ENCODE measurements around the gene DDX18. TPM values are rescaled to one million over a fixed set of nuclear protein-coding genes. Genes with fewer than 3 reads are reported as not detected.
"Not testable (repeated sequence)": the region's sequence is repeated elsewhere in the genome, so short reads cannot be mapped to it uniquely, and the experiment has no call there.

The DDX18 gene
- total RNA-seq, 2 experiments from 2014 or later = 161 to 180 TPM

DNA sequence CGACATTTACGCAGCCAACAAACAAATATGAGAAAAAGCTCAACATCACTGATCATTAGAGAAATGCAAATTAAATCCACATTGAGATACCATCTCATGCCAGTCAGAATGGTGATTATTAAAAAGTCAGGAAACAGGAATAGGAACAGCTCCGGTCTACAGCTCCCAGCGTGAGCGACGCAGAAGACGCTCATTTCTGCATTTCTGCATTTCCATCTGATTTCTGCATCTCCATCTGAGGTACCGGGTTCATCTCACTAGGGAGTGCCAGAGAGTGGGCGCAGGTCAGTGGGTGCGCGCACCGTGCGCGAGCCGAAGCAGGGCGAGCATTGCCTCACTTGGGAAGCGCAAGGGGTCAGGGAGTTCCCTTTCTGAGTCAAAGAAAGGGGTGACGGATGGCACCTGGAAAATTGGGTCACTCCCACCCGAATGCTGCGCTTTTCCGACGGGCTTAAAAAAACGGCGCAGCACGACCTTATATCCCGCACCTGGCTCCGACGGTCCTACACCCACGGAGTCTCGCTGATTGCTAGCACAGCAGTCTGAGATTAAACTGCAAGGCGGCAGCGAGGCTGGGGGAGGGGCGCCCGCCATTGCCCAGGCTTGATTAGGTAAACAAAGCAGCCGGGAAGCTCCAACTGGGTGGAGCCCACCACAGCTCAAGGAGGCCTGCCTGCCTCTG, 10.7 kb upstream of the DDX18 start:
- H3K9me3 Mint-ChIP-seq (ENCODE audit: low read depth); H3K4me1 Mint-ChIP-seq; H3K36me3 Mint-ChIP-seq (ENCODE audit: low read depth); intact Hi-C loops (cut with DNase I, micrococcal nuclease); DNase-seq; ATAC-seq; H3K27ac Mint-ChIP-seq; POLR2A ChIA-PET: not testable (repeated sequence)
- CTCF ChIA-PET = interaction anchor here (0.7 to 1.8 kb wide), 2 partner anchors 11 to 32 kb away, joined by 4 to 8 read pairs; partner anchors contain the start of gene DDX18
- Mint-ChIP-seq H3K4me3 (peak overlapping the region; percentile 58), H3K27me3 (peaks cover 27% of the 10 kb centered on the region)

DNA sequence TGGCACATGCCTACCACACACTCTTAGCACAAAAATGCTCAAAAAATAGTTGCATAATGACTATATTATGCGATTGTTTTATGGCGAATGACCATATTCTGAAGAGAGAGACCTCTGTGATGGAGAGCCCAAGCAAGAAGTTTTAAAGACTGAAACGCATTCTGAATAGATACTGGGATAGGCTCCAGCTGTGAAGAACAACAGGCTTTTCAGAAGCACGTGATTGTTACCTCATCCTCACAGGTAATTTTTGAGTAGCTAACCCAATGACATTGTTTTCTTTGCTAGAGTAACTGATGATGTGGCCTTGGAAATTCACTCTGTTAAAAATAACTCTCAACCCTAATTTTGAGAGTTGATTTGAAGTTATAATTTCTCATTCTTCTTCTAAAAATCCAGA, 2.0 kb upstream of the DDX18 start:
- Mint-ChIP-seq H3K9me3 (ENCODE audit: low read depth) (no peaks in the 10 kb centered on the region), H3K4me1 (peaks cover 19% of the 10 kb centered on the region), H3K4me3 (no peak overlapping the region), H3K27ac (no peak overlapping the region), H3K27me3 (no peaks in the 10 kb centered on the region), H3K36me3 (ENCODE audit: low read depth) (peaks cover 19% of the 10 kb centered on the region)
- CTCF ChIA-PET = interaction anchor here (1.0 to 3.8 kb wide), 3 partner anchors 28 to 194 kb away, joined by 3 to 49 read pairs (median 10); no protein-coding TSS in a partner anchor
- DNase-seq (no peak), ATAC-seq (no peak)
- intact Hi-C loops (cut with DNase I, micrococcal nuclease) = loop anchor here in 1 of 2 experiments (5.0 to 10.0 kb wide), 2 partner anchors 132 to 375 kb away; no protein-coding TSS in a partner anchor
- POLR2A ChIA-PET = no interaction called here

GRCh38 chr2:117815946-117816345, 1.5 kb downstream of the DDX18 start:
- peak overlapping the region; percentile 99 for H3K27ac Mint-ChIP-seq

DNA sequence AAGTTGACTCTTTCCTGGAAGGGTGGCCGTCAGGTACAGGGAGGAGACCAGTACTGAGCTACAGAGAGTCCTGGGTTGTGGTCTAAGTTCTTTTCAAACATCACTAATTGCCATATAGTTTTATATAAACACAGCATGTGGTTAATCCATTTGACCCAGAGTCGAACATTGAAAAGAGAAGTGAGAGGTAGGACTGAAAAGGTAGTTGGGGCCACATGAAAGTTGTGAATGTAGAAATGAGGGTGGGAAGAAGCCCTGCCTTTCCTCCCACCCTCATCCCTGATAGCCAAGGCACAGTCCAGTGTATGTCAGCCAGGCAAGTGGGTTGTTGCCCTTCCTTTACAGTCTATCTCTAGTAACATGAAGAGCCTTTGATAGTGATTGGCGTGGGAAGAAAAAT, 4.4 kb downstream of the DDX18 start:
- no peak overlapping the region for H3K4me3 Mint-ChIP-seq
- H3K27ac Mint-ChIP-seq = peak overlapping the region; percentile 86
- intact Hi-C loops (cut with DNase I, micrococcal nuclease) = loop anchor here (5.0 to 10.0 kb wide), 2 partner anchors 126 to 493 kb away; no protein-coding TSS in a partner anchor
- DNase-seq (no peak), ATAC-seq (no peak)
- CTCF ChIA-PET = no interaction called here
- peaks cover 58% of the 10 kb centered on the region for H3K4me1 Mint-ChIP-seq
- H3K9me3 Mint-ChIP-seq (ENCODE audit: low read depth) = no peaks in the 10 kb centered on the region
- H3K36me3 Mint-ChIP-seq (ENCODE audit: low read depth) = peaks cover 80% of the 10 kb centered on the region
- POLR2A ChIA-PET = no interaction called here
- H3K27me3 Mint-ChIP-seq = no peaks in the 10 kb centered on the region

More at GRCh38 chr2:117815946-117816345, 1.5 kb downstream of the DDX18 start:
- H3K4me3 Mint-ChIP-seq = peak overlapping the region; percentile 96
- ATAC-seq (no peak), DNase-seq (peak; percentile 44)
- ChIA-PET CTCF (interaction anchor here (0.9 to 1.1 kb wide), 2 partner anchors 19 to 187 kb away, joined by 4 to 6 read pairs; no protein-coding TSS in a partner anchor), POLR2A (no interaction called here)
- H3K36me3 Mint-ChIP-seq (ENCODE audit: low read depth) = peaks cover 54% of the 10 kb centered on the region
- no peaks in the 10 kb centered on the region for H3K9me3 Mint-ChIP-seq (ENCODE audit: low read depth)
- H3K4me1 Mint-ChIP-seq = peaks cover 53% of the 10 kb centered on the region
- intact Hi-C loops (cut with DNase I, micrococcal nuclease) = loop anchor here (2.0 to 10.0 kb wide), 6 partner anchors 129 to 1551 kb away; partner anchors contain the start of genes C2orf76 (in 1 of the 2), DBI (in 1 of the 2) and INSIG2 (in 1 of the 2)
- H3K27me3 Mint-ChIP-seq = no peaks in the 10 kb centered on the region

GRCh38 chr2:117820444-117820843, 6.0 kb downstream of the DDX18 start:
- intact Hi-C loops (cut with DNase I, micrococcal nuclease) = loop anchor here in 1 of 2 experiments (10.0 kb wide), 1 partner anchor 114 kb away; no protein-coding TSS in a partner anchor

DNA sequence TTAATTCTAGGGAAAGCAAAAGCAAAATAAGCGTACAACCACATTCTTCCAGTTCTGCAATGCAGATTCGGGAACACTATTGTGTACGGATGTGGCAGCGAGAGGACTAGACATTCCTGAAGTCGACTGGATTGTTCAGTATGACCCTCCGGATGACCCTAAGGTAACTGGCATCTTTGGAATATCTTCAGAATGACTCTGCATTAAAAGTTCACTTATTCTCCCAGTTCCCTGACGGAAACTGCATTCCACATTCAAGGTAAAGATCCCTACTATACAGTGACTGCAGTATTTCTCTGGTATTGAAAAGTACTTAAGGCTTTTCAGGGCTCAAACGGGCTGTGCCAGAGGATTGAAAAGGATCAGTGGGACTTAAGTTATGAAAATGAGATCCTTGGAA, 10.9 kb downstream of the DDX18 start:
- intact Hi-C loops (cut with DNase I, micrococcal nuclease) = loop anchor here in 1 of 2 experiments (10.0 kb wide), 1 partner anchor 109 kb away; no protein-coding TSS in a partner anchor
- Mint-ChIP-seq H3K27ac (no peak overlapping the region), H3K27me3 (no peaks in the 10 kb centered on the region), H3K4me3 (no peak overlapping the region), H3K9me3 (ENCODE audit: low read depth) (no peaks in the 10 kb centered on the region), H3K36me3 (ENCODE audit: low read depth) (peaks cover 92% of the 10 kb centered on the region), H3K4me1 (peaks cover 9% of the 10 kb centered on the region)
- CTCF ChIA-PET = interaction anchor here (2.3 kb wide), 1 partner anchor 11 kb away, joined by 8 read pairs; the partner anchor contains the start of gene DDX18
- no peak for ATAC-seq
- POLR2A ChIA-PET = no interaction called here
- DNase-seq = no peak

More at GRCh38 chr2:117820444-117820843, 6.0 kb downstream of the DDX18 start:
- peak; percentile 64 for DNase-seq
- Mint-ChIP-seq H3K4me1 (peaks cover 55% of the 10 kb centered on the region), H3K27ac (peak overlapping the region; percentile 86), H3K4me3 (no peak overlapping the region), H3K9me3 (ENCODE audit: low read depth) (no peaks in the 10 kb centered on the region), H3K36me3 (ENCODE audit: low read depth) (peaks cover 88% of the 10 kb centered on the region), H3K27me3 (no peaks in the 10 kb centered on the region)
- CTCF ChIA-PET = interaction anchor here (1.6 kb wide), 1 partner anchor 183 kb away, joined by 5 read pairs; no protein-coding TSS in a partner anchor
- POLR2A ChIA-PET = no interaction called here
- peak; percentile 98 for ATAC-seq

DNA sequence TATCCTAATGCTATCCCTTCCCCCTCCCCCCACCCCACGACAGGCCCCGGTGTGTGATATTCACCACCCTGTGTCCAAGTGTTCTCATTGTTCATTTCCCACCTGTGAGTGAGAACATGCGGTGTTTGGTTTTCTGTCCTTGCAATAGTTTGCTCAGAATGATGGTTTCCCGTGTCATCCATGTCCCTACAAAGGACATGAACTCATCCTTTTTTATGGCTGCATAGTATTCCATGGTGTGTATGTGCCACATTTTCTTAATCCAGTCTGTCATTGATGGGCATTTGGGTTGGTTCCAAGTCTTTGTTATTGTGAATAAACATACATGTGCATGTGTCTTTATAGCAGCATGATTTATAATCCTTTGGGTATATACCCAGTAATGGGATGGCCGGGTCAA, 13.0 kb downstream of the DDX18 start:
- CTCF ChIA-PET = interaction anchor here (2.3 kb wide), 1 partner anchor 13 kb away, joined by 8 read pairs; the partner anchor contains the start of gene DDX18

DNA sequence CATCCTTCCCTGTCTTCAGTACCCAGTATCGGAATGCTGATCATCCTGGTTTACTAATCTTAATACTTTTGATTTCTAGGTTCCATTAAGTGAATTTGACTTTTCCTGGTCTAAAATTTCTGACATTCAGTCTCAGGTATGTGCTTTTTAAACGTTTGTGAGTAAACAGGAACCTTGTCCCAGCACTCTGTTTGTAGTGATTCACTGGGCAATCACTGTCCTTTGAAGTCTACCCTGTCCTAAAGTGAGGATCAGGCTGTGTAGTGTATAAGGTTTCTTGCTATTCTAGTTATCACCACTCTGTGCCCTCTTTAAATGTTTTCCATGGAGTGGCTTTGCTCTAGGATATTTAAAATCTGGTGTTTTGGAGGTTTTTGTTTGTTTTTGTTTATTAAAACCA, 14.4 kb downstream of the DDX18 start:
- Mint-ChIP-seq H3K27me3 (no peaks in the 10 kb centered on the region), H3K9me3 (ENCODE audit: low read depth) (no peaks in the 10 kb centered on the region), H3K36me3 (ENCODE audit: low read depth) (peaks cover 89% of the 10 kb centered on the region), H3K4me1 (no peaks in the 10 kb centered on the region), H3K4me3 (no peak overlapping the region), H3K27ac (peak overlapping the region; percentile 58)
- ATAC-seq (no peak), DNase-seq (no peak)
- intact Hi-C loops (cut with DNase I, micrococcal nuclease) = loop anchor here in 1 of 2 experiments (10.0 kb wide), 1 partner anchor 106 kb away; no protein-coding TSS in a partner anchor
- ChIA-PET CTCF (interaction anchor here (1.1 kb wide), 1 partner anchor 14 kb away, joined by 5 read pairs; the partner anchor contains the start of gene DDX18), POLR2A (no interaction called here)

More for the DNA sequence above, 13.0 kb downstream of the DDX18 start:
- DNase-seq; H3K4me3 Mint-ChIP-seq; H3K27ac Mint-ChIP-seq; H3K27me3 Mint-ChIP-seq; H3K9me3 Mint-ChIP-seq (ENCODE audit: low read depth); H3K4me1 Mint-ChIP-seq; ATAC-seq; POLR2A ChIA-PET: not testable (repeated sequence)
- intact Hi-C loops (cut with DNase I, micrococcal nuclease) = loop anchor here in 1 of 2 experiments (10.0 kb wide), 1 partner anchor 107 kb away; no protein-coding TSS in a partner anchor
- peaks cover 89% of the 10 kb centered on the region for H3K36me3 Mint-ChIP-seq (ENCODE audit: low read depth)

GRCh38 chr2:117832332-117832731, 17.8 kb downstream of the DDX18 start:
- Mint-ChIP-seq H3K36me3 (ENCODE audit: low read depth) (peaks cover 77% of the 10 kb centered on the region), H3K4me3 (no peak overlapping the region), H3K4me1 (no peaks in the 10 kb centered on the region), H3K9me3 (ENCODE audit: low read depth) (no peaks in the 10 kb centered on the region), H3K27me3 (no peaks in the 10 kb centered on the region), H3K27ac (no peak overlapping the region)
- no peak for DNase-seq
- ChIA-PET POLR2A (interaction anchor here (1.2 kb wide), 1 partner anchor 18 kb away, joined by 4 read pairs; the partner anchor contains the start of gene DDX18), CTCF (no interaction called here)
- intact Hi-C loops (cut with DNase I, micrococcal nuclease) = no loop called here
- no peak for ATAC-seq

DNA sequence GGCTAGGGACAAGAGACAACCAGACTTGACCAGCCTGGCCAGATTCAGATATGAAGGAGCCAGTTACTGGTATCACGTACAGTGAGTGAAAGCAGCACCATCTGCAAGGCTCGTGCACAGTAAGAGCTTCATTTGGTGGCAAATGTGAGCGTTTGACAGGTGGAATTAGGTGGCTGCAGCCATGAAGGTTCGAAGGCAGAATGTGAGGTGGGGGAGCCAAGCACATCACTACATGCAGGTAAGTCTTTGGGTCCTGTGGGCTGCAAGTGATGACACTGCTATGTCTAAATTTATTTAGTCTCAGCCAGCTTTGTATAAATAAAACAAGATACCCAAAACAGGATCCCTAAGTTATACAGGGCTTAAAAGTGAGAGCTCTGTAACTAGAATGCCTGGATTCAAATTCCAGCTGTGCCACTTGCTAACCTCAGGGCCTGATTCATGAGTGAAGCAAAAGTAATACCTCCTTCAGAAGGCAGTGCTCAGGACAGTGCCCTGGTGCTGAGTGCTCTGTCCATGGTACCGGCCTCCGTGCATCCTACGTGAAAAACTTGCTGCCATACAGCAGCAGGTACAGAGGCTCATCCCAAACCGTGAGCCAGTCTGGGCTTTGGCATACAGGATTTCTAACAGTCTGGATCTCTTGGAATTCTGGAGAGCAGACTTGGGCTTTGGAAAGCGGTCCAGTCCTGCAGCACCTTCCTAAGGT, 18.6 kb downstream of the DDX18 start:
- intact Hi-C loops (cut with DNase I, micrococcal nuclease) = no loop called here
- peak; percentile 40 for ATAC-seq
- Mint-ChIP-seq H3K9me3 (ENCODE audit: low read depth) (no peaks in the 10 kb centered on the region), H3K4me1 (no peaks in the 10 kb centered on the region), H3K27me3 (no peaks in the 10 kb centered on the region), H3K4me3 (no peak overlapping the region), H3K27ac (no peak overlapping the region), H3K36me3 (ENCODE audit: low read depth) (peaks cover 77% of the 10 kb centered on the region)
- ChIA-PET POLR2A (interaction anchor here (0.6 to 1.2 kb wide), 2 partner anchors 19 to 30 kb away, joined by 3 to 4 read pairs; partner anchors contain the start of gene DDX18), CTCF (interaction anchor here (1.6 kb wide), 1 partner anchor 170 kb away, joined by 4 read pairs; no protein-coding TSS in a partner anchor)
- peak; percentile 42 for DNase-seq

- DNase-seq (no peak), ATAC-seq (no peak)
- Mint-ChIP-seq H3K9me3 (ENCODE audit: low read depth) (no peaks in the 10 kb centered on the region), H3K4me1 (no peaks in the 10 kb centered on the region), H3K27me3 (no peaks in the 10 kb centered on the region), H3K27ac (no peak overlapping the region), H3K4me3 (no peak overlapping the region), H3K36me3 (ENCODE audit: low read depth) (peaks cover 76% of the 10 kb centered on the region)
- ChIA-PET POLR2A (interaction anchor here (0.6 kb wide), 1 partner anchor 31 kb away, joined by 3 read pairs; no protein-coding TSS in a partner anchor), CTCF (interaction anchor here (0.5 to 3.2 kb wide), 3 partner anchors 20 to 181 kb away, joined by 3 to 14 read pairs (median 4); partner anchors contain the start of gene DDX18)
- intact Hi-C loops (cut with DNase I, micrococcal nuclease) = no loop called here
Observed at GRCh38 chr2:117833911-117834310, 19.4 kb downstream of the DDX18 start.
